GM19452 (cell line): ENCODE measurements around the gene KNCN.

Source experiments
- ATAC-seq: cut with Tn5 transposase; IDR thresholded peaks from one replicate; pipeline ENCODE4 v1.9.1; 2021; ENCODE audit not compliant: unreplicated experiment

Gene KNCN

GRCh38 chr1:46569116-46569515 lies 17.7 kb upstream of the KNCN start:
- no peak for ATAC-seq

GRCh38 chr1:46568461-46568891 lies 17.0 kb upstream of the KNCN start:
- ATAC-seq: no peak

GRCh38 chr1:46563341-46563740 lies 11.9 kb upstream of the KNCN start:
- no peak for ATAC-seq

DNA sequence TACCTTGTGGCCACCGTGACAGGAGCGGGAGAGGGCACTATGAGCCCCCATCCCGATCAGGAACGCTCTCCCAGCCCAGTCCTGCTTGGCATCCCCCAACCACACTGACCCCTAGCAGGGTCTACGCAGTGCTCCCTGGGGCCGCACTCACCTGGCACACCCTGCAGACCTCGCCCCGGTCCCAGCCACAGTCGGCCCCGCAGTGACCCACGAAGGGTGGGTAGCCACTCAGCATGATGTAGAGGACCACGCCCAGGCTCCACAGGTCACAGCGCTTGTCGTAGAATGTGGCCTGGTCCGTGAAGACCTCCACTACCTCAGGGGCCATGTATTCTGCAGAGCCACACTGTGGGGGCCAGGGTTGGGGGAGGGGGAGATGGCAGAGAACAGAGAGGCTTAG lies 11.1 kb upstream of the KNCN start:
- ATAC-seq: no peak

- ATAC-seq: no peak
Measured at GRCh38 chr1:46558966-46559365, 7.5 kb upstream of the KNCN start.

- ATAC-seq: no peak
Measured at GRCh38 chr1:46558141-46558963, 6.9 kb upstream of the KNCN start.

DNA sequence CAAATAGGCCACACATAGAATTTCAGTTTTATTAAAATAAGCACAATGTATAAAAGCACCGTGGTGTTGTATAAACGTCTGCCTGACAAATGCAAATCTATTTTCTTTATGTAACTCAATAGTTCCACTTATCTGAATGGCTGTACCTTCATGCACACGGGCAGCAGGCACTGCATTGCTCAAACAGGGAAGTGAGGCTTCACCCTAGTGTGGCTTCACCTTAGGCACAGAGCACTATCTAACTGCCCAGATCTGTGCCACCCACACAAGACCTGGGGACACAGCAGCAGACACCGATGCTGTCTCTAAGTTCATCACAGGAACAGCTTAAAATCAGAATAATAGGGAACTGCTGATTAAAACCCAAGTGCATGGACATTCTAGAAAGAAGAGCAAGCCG lies 6.0 kb upstream of the KNCN start:
- no peak for ATAC-seq

DNA sequence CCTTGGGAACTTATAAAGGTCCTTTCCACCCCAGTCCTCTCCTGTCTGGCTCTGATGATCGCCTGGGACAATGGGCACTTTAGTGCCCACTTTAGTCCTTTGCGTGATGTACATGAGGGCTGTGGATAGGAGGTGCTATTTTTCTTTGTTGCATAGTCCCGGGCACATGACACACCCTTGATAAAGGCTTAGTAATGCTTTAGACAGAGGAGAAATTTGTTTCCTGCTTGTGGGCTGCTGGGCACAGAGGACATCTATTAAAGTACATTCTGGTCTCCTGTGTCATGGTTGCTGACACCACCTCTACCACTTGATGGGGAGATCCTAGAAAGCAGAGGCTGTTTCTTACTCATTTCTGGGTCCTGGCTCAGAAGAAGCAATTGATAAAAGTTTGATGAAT lies 5.4 kb upstream of the KNCN start:
- ATAC-seq: no peak

GRCh38 chr1:46555826-46556619 lies 4.6 kb upstream of the KNCN start:
- no peak for ATAC-seq

- no peak for ATAC-seq
Measured at GRCh38 chr1:46554597-46555381, 3.3 kb upstream of the KNCN start.

DNA sequence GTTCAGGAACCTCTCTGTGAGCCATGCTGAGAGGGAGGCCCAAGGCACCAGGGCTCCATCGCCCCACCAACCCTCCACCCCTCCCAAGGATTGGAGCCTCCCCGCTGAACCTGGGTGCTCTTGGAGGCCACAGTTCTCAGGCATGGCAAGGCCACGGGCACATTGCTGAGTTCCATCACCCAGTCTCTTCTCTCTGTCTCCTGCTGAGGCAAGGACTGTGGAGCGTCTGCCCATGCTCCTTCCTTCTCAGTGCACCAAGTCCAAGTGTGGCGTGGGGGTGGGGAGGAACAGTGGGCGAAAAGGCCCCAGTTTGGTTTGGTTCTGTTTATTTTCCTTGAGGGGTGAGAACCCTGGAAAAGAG lies 2.8 kb upstream of the KNCN start:
- no peak for ATAC-seq

DNA sequence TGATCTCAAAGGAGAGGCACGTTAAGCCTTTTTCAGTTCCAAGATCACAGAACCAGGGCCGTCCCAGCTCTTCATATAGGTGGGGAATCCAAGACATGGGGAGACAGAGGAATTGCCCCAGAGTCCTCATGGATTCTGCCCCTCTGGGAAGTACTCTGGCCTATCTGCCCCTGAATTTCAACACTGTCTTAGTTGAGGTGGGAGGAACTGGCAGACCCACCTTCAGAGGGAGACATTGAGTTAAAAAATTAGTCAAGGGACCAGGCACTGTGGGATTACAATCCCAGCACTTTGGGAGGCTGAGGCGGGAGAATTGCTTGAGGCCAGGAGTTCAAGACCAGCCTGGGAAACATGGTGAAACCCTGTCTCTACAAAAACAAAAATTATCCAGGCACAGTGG lies 2.1 kb upstream of the KNCN start:
- ATAC-seq: no peak

GRCh38 chr1:46552357-46553237 lies 1.1 kb upstream of the KNCN start:
- no peak for ATAC-seq

GRCh38 chr1:46550751-46551231 lies 656 bp downstream of the KNCN start:
- ATAC-seq: no peak

- ATAC-seq: no peak
Measured at GRCh38 chr1:46549697-46550681, 1.5 kb downstream of the KNCN start.

- no peak for ATAC-seq
Measured at GRCh38 chr1:46547481-46548383, 3.7 kb downstream of the KNCN start.

GRCh38 chr1:46546210-46546609 lies 5.2 kb downstream of the KNCN start:
- no peak for ATAC-seq

- ATAC-seq: no peak
Measured at GRCh38 chr1:46545784-46546183, 5.7 kb downstream of the KNCN start.
